K562 (cell line): Measurements from ENCODE around the gene CCDC32.

Experiments used
- FOS ChIP-seq: IDR thresholded peaks from 3 replicates; pipeline ENCODE4 v1.6.1; 2011; ENCODE audit not compliant: insufficient read length; ENCODE audit errors: extremely low read depth
- POLR2A ChIP-seq: fragments of 450-650 bp; conservative IDR thresholded peaks from 2 replicates; pipeline ENCODE4 v1.6.1; 2016
- TAF1 ChIP-seq: IDR thresholded peaks from 2 replicates; pipeline ENCODE4 v1.6.1; 2011; ENCODE audit warnings: mild to moderate bottlenecking, low read length, moderate library complexity; ENCODE audit not compliant: insufficient read depth, control insufficient read depth, severe bottlenecking; ENCODE audit errors: extremely low read depth
- USF1 ChIP-seq: sonication (generic); formaldehyde crosslinking; IDR thresholded peaks from 2 replicates; pipeline ENCODE4 v1.9.0; 2022; ENCODE audit warnings: mild to moderate bottlenecking, missing genetic modification reagents
- ZKSCAN1 ChIP-seq: fragments of 150-350 bp; IDR thresholded peaks from 2 replicates; pipeline ENCODE4 v1.6.1; 2016; ENCODE audit warnings: low read depth, low read length
- ZNF398 ChIP-seq: fragments of 250-450 bp; sonication (Bioruptor Pico); IDR thresholded peaks from 2 replicates; pipeline ENCODE4 v1.8.0; 2021; ENCODE audit warnings: moderate library complexity, mild to moderate bottlenecking, inconsistent platforms
- TF ChIP-seq, protein P1 (sequence below), 2 experiments: fragments of 450-650 bp in 1 of 2; sonication (generic) in 1 of 2; formaldehyde crosslinking in 1 of 2; IDR thresholded peaks; 2 replicates each; pipeline versions ENCODE4 v1.7.1 to v1.9.0; 2016 to 2022; ENCODE audit warnings: inconsistent platforms in 1 of 2, mild to moderate bottlenecking in 1 of 2, missing genetic modification reagents in 1 of 2

- TF ChIP-seq, protein P1, sequence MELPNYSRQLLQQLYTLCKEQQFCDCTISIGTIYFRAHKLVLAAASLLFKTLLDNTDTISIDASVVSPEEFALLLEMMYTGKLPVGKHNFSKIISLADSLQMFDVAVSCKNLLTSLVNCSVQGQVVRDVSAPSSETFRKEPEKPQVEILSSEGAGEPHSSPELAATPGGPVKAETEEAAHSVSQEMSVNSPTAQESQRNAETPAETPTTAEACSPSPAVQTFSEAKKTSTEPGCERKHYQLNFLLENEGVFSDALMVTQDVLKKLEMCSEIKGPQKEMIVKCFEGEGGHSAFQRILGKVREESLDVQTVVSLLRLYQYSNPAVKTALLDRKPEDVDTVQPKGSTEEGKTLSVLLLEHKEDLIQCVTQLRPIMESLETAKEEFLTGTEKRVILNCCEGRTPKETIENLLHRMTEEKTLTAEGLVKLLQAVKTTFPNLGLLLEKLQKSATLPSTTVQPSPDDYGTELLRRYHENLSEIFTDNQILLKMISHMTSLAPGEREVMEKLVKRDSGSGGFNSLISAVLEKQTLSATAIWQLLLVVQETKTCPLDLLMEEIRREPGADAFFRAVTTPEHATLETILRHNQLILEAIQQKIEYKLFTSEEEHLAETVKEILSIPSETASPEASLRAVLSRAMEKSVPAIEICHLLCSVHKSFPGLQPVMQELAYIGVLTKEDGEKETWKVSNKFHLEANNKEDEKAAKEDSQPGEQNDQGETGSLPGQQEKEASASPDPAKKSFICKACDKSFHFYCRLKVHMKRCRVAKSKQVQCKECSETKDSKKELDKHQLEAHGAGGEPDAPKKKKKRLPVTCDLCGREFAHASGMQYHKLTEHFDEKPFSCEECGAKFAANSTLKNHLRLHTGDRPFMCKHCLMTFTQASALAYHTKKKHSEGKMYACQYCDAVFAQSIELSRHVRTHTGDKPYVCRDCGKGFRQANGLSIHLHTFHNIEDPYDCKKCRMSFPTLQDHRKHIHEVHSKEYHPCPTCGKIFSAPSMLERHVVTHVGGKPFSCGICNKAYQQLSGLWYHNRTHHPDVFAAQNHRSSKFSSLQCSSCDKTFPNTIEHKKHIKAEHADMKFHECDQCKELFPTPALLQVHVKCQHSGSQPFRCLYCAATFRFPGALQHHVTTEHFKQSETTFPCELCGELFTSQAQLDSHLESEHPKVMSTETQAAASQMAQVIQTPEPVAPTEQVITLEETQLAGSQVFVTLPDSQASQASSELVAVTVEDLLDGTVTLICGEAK (IDR thresholded peaks at IDR 0.05), result no peak
- TF ChIP-seq, protein P1 (CRISPR knock-in tag; IDR thresholded peaks at IDR 0.05), result no peak
- TF ChIP-seq ZKSCAN1 (no peak), POLR2A (no peak), USF1 (CRISPR knock-in tag) (no peak), TAF1 (no peak), ZNF398 (no peak), FOS (no peak)
Measured at GRCh38 chr15:40562691-40563090, 2.2 kb downstream of the CCDC32 start.
